NCI-H345 (cell line): ENCODE results near the gene WASHC1.
"Not testable (repeated sequence)": the region's sequence is repeated elsewhere in the genome, so short reads cannot be mapped to it uniquely, and the experiment has no call there.

Experiments used
- DNase-seq: peaks from one replicate; lab custom pipeline; 2025; lab: John Stamatoyannopoulos, UW

The WASHC1 gene

GRCh38 chr9:11206-11605 lies 18.1 kb downstream of the WASHC1 start:
- not testable (repeated sequence) for DNase-seq

GRCh38 chr9:10653-11053 lies 18.6 kb downstream of the WASHC1 start:
- not testable (repeated sequence) for DNase-seq

- DNase-seq, result not testable (repeated sequence)
Observed at GRCh38 chr9:10207-10606, 19.0 kb downstream of the WASHC1 start.
